Activated naive CD4-positive, alpha-beta T cell treated with anti-CD3 and anti-CD28 coated beads, Interleukin-2, amount 10 ng/mL, durations not matched to agents 5 hours and 36 hours (primary cell): Measurements from ENCODE around the gene SNAP91. TPM values are rescaled to one million over a fixed set of nuclear protein-coding genes. Genes with fewer than 3 reads are reported as not detected.

Experiments used
- total RNA-seq, 2 experiments: library from RNA; stranded (reverse); gene quantifications; one replicate each; pipeline ENCODE4 v1.2.3, GENCODE V29; 2021

The SNAP91 gene
- not detected for total RNA-seq

DNA sequence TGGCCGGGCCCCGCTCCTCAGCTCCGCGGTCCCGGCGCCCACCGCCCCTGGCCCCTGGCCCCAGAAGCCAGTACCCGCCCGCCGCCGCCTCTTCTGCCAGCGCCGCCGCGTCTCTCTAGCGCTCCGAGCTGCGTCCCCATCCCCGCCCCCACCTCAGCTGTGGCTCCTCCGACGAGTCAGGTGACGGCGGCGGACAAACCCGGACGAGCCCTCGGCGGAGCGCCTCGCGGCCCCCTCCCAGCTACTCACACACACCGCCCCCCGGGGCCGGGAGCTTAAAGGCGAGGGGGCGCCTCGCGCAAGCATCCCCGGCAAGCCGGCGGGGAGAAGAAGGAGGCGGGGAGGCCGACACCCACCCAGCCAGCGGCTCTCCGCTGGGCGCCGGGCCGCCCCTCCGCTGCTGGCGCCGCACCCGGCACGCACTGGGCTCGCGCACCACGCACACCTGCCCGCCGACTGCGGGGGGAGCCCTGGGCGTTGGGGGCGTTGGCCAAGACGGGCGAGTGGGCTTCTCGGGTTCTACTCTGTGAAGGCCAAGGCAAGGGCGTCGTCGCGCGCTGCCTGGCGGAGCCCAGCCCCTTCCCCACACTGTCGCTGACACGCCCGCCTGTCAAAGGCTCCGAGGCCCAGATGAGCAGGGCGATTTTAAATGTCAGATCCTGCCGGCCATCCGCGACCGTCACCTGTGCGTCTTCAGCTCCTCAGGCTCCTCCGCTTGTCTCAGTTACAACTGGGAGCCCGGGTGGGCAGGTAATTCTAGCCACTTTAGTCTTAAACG is at the start of gene SNAP91:
Gene SNAP91, minus strand, starts transcription at position 132 of the 778 bp plus-strand sequence. CDS start 1,174 bp downstream, outside the sequence.

DNA sequence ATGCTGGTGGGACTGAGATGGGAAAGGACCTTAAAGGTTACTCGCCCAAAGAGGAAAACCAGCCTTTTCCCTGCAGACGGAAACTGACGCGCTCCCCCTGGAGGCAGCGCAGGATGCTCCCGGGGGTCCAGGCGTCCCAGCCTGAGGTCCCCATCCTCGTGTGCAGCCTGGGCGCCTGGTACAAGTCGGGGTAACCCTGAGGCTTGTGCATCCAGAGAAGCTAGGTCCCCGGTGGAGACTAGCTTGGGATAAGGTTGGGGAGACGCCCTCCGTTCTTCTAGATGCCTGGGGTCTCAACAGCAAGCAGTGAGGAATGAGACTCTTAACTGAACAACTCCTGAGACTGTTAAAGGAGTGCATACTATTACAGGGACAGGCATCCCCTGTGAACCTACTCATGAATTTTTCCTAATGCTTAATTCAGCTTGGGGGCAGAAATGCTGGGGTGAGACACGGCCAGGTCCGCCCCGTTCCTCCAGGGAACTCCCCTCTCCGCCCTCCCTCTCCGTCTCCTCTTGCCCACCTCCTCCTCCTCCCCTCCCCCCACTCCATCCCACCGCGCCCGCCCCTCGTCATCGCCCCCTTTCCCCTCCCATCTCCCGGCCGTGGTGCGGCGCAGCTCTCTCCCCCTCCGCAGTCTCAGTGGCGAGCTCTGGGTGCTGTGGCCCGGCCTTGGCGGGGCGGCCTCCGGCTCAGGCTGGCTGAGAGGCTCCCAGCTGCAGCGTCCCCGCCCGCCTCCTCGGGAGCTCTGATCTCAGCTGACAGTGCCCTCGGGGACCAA is 196.8 kb downstream of the SNAP91 start, which contains the start of gene PRSS35:
Gene PRSS35, plus strand, starts transcription at position 634 of the 781 bp plus-strand sequence. CDS start 10,908 bp downstream, outside the sequence.

Other genes with a start within 250 kb of the SNAP91 start
- not detected for gene PRSS35, start 196.6 kb downstream of the SNAP91 start, total RNA-seq
- gene RIPPLY2, start 144.3 kb upstream of the SNAP91 start, total RNA-seq: not detected
- 10 to 100 TPM; 24.6 to 29.3 TPM for gene CYB5R4, start 150.6 kb upstream of the SNAP91 start, total RNA-seq